22Rv1 (cell line): ENCODE measurements around the gene HRH2.

Experiments
- ZFX ChIP-seq: fragments of 450-650 bp; IDR thresholded peaks from 2 replicates; pipeline ENCODE4 v1.6.1; 2017; ENCODE audit warnings: antibody characterized with exemption, borderline replicate concordance
- TF ChIP-seq, protein P1 (sequence below): fragments of 450-650 bp; IDR thresholded peaks from 2 replicates; pipeline ENCODE4 v1.5.1; 2017; ENCODE audit warnings: mild to moderate bottlenecking

DNA sequence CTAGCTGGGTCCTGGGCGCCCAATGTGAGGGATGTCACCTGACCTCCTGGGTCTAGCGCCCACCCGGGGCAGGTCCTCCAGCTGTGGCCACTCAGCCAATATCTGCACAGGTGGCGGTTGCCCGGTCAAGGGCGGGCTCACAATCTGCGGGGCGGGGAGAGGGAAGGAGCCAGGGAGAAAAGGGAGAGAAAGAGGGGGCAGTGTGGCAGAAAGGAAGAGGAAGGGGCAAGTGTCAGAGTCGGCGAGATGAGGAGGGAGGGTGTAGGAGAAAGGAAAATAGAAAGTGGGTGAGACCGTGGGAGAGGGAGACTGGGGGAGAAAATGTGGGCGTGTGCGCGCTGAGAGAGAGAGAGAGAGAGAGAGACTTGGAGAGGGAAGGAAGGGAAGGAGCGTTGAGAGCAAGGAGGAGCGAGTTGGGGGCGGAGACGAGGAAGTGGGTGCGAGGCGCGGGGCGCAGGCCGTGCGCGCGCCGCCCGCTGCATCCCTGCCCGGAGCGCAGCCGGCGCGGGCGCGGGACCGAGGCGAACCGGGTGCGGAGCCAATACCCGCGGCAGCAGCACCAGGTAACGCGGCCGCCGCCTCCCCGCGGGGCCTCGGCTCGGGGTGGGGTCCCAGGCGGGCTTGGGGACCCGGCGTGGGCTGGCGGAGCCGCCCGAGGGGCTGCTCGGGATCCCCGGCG is at the start of gene HRH2:
- TF ChIP-seq, protein P1, sequence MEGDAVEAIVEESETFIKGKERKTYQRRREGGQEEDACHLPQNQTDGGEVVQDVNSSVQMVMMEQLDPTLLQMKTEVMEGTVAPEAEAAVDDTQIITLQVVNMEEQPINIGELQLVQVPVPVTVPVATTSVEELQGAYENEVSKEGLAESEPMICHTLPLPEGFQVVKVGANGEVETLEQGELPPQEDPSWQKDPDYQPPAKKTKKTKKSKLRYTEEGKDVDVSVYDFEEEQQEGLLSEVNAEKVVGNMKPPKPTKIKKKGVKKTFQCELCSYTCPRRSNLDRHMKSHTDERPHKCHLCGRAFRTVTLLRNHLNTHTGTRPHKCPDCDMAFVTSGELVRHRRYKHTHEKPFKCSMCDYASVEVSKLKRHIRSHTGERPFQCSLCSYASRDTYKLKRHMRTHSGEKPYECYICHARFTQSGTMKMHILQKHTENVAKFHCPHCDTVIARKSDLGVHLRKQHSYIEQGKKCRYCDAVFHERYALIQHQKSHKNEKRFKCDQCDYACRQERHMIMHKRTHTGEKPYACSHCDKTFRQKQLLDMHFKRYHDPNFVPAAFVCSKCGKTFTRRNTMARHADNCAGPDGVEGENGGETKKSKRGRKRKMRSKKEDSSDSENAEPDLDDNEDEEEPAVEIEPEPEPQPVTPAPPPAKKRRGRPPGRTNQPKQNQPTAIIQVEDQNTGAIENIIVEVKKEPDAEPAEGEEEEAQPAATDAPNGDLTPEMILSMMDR: no peak
- no peak for TF ChIP-seq ZFX
